ENCODE results near the gene LUM.
"Not testable (repeated sequence)": the region's sequence is repeated elsewhere in the genome, so short reads cannot be mapped to it uniquely, and the experiment has no call there.

LUM gene

GRCh38 chr12:91109581-91110310 is 1.5 kb downstream of the LUM start:
- in situ Hi-C loops (cut with HindIII; ENCODE audit: low sequenced_read_pairs) = no loop called here

DNA sequence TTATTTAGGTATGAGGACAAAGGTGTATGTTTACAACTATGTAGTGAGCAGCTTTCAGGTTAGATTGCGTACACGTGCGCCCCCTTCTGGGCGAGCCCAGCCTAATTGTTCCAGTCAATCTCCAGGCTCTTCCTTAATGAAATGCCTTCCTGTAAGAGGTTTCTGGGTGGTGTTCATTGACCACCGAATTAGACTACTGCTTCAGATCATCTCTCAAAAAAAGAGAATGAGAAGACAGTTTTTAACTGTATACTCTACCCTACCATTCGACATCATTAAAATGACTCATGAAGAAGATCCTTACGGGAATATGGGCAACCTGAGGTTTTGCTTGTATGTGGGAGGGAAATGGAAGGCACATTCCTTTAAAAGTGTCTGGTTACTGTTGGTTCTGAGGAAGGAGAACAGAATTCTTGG is 2.1 kb downstream of the LUM start:
- in situ Hi-C loops (cut with HindIII; ENCODE audit: low sequenced_read_pairs) = no loop called here

DNA sequence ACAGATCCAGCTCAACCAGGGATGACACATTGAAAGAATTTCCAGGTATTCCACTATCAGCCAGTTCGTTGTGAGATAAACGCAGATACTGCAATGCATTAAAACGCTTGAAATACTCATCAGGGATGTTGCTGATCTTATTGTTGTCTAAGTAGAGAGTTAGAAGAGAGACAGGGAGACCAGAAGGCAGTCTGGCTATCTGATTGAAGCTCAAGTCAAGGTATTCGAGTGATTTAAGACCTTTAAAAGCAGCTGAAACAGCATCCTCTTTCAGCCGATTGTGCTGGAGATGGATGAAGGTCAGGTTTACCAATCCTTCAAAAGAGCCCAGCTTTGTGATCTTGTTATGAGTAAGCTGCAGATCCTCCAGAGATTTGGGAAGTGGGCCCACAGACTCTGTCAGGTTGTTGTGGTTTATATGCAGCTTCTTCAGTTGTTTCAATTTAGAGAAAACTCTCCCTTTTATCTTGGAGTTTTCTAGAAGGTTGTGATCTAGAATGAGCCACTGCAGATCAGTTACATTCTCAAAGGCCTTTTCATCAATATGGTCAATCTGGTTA is 3.0 kb downstream of the LUM start:
- in situ Hi-C loops (cut with HindIII; ENCODE audit: low sequenced_read_pairs) = no loop called here

GRCh38 chr12:91106283-91106682 is 5.0 kb downstream of the LUM start:
- in situ Hi-C loops (cut with HindIII; ENCODE audit: low sequenced_read_pairs) = no loop called here

- in situ Hi-C loops (cut with HindIII; ENCODE audit: low sequenced_read_pairs) = no loop called here
Observed at GRCh38 chr12:91105807-91106206, 5.5 kb downstream of the LUM start.

GRCh38 chr12:91104812-91105466 is 6.4 kb downstream of the LUM start:
- in situ Hi-C loops (cut with HindIII; ENCODE audit: low sequenced_read_pairs) = loop anchor here (5.0 kb wide), 1 partner anchor 82 kb away; no protein-coding TSS in a partner anchor

GRCh38 chr12:91103624-91104023 is 7.7 kb downstream of the LUM start:
- in situ Hi-C loops (cut with HindIII; ENCODE audit: low sequenced_read_pairs) = loop anchor here (5.0 kb wide), 1 partner anchor 84 kb away; no protein-coding TSS in a partner anchor

GRCh38 chr12:91103101-91103500 is 8.2 kb downstream of the LUM start:
- in situ Hi-C loops (cut with HindIII; ENCODE audit: low sequenced_read_pairs) = loop anchor here (5.0 kb wide), 1 partner anchor 84 kb away; no protein-coding TSS in a partner anchor

- in situ Hi-C loops (cut with HindIII; ENCODE audit: low sequenced_read_pairs) = loop anchor here (5.0 kb wide), 1 partner anchor 86 kb away; no protein-coding TSS in a partner anchor
Observed at GRCh38 chr12:91100906-91101305, 10.4 kb downstream of the LUM start.

GRCh38 chr12:91099836-91100235 is 11.5 kb downstream of the LUM start:
- in situ Hi-C loops (cut with HindIII; ENCODE audit: low sequenced_read_pairs) = loop anchor here (5.0 kb wide), 1 partner anchor 87 kb away; no protein-coding TSS in a partner anchor

DNA sequence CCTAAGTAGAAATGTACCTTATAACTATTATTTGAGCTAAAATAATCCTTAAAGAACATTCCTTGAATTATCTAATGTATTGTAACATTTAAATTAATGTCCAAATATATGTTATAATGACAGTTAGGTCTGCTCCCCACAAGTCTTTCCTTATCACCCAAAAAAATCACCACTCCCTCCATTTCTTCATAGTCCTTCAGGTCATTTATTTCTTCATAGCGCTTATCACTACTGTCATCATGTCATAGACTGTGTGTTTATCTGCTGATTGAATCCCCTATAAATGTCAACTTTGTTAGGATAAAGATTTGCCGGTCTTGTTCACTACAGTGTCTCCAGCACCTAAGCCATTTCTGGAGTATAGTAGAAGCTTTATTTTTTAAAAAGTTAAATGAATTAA is 12.0 kb downstream of the LUM start:
- in situ Hi-C loops (cut with HindIII; ENCODE audit: low sequenced_read_pairs) = no loop called here

DNA sequence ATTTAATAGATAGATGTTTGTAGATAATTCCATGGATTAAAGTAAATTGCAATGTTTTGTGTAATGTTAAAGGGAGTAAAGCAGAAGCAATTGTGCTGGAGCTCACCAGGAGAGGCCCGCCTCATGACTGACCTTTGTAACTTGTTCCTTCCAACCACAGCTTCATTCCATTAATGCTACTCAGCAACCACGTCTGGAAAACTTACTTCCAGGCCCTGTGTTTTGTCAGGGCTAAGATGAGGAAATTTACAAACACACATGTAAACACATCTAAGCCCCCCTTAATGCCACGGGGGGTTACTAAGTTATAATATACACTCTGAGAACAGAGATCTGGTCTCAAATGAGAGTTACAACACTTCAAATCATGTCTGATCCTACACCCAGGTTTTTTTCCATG is 12.4 kb downstream of the LUM start:
- in situ Hi-C loops (cut with HindIII; ENCODE audit: low sequenced_read_pairs) = no loop called here

- in situ Hi-C loops (cut with HindIII; ENCODE audit: low sequenced_read_pairs) = no loop called here
Observed at GRCh38 chr12:91098461-91098860, 12.8 kb downstream of the LUM start.

- in situ Hi-C loops (cut with HindIII; ENCODE audit: low sequenced_read_pairs) = no loop called here
Observed at GRCh38 chr12:91094957-91095356, 16.3 kb downstream of the LUM start.

GRCh38 chr12:91094032-91094662 is 17.1 kb downstream of the LUM start:
- in situ Hi-C loops (cut with HindIII; ENCODE audit: low sequenced_read_pairs) = no loop called here

GRCh38 chr12:91093341-91093740 is 18.0 kb downstream of the LUM start:
- in situ Hi-C loops (cut with HindIII; ENCODE audit: low sequenced_read_pairs) = no loop called here

DNA sequence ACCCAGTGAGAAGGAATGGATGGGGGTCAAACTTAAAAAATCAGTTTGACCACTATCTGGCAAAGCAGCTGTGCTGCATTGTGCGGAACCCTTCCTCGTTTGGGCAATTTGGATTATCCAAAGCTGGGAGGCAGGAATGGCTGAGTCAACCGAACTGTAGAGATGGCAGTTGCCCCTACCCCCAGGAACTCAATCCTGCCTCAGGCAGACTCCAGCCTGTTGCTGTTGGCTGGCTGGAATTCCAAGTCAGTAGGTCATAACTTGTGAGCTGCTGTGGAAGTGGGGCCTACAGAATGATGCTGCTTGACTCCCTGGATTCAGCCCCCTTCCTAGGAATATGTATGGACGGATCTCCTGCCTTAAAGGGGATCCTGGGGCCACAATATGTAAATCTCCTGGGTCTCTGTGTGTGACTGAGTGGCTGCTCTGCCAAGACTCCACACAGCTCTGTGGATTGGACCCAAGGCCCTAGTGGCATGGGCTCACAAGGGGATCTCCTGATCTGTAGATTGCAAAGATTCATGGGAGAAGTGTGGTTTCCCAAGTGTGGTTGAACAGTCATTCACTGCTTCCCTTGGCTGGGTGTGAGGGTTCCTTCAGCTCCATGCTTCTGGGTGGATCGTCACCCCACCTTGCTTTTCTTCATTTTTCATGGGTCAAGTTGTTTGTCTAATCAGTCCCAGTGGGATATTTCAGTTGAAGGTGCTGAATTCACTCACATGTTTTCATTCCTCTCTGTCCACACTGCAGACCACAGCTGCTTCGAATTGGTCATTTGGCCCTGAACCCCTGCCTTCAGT is 19.2 kb downstream of the LUM start:
- in situ Hi-C loops (cut with HindIII; ENCODE audit: low sequenced_read_pairs) = no loop called here

DNA sequence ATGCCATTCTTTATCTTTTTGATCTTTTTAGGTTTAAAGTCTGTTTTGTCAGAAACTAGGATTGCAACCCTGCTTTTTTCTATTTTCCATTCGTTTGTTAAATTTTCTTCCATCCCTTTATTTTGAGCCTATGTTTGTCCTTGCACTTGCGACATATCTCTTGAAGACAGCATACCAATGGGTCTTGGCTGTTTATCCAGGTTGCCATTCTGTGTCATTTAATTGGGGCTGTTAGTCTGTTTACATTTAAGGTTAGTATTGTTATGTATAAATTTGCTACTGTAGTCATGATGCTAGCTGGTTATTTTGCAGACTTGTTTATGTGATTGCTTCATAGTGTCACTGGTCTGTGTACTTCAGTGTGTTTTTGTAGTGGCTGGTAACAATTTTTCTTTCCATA is 21.3 kb downstream of the LUM start:
- in situ Hi-C loops (cut with HindIII; ENCODE audit: low sequenced_read_pairs) = not testable (repeated sequence)

DNA sequence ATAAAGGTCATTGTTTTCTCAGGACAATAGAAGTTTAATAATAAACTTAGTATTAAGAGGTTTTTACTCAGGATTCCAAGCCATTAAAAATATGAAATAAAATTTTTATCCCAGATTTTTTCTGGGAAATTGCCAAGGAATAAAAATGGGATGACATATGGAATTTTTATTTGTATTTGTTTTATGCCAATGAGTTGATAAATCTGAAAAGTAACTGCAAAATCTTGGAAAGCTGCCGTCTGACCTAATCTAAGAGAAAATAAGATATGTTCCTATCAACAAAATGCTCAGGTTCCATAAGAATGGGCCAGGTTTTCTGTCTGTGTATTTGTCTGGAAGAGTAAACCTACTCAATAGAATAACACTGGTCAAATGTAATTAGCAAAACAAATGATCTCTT is 31.3 kb downstream of the LUM start:
- in situ Hi-C loops (cut with HindIII; ENCODE audit: low sequenced_read_pairs) = no loop called here

DNA sequence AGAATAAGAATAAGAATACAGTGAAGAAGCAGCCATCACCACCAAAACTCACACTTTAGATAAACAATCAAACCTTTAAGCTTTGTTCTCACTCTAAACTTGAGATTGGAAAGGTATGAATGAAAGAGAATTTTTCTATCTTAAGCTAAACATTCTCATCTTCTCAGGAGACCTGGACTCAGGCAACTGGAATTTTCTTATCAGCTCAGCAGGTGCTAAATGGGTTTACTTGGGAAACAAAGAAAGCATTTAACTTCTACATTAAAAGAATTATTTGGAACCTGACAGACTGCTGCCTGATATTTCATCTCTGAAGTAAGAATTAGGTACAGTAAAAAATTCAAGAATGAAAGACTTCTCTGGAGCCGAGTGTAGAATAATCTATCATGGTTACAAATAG is 32.8 kb downstream of the LUM start:
- in situ Hi-C loops (cut with HindIII; ENCODE audit: low sequenced_read_pairs) = no loop called here
